Stimulated activated CD4-positive, alpha-beta T cell treated with anti-CD3 and anti-CD28 coated beads, Interleukin-1b, Interleukin-23, amount 100 ng/mL, for 4 hours (primary cell): Measurements from ENCODE around the gene FGF5.
"Not testable (repeated sequence)": the region's sequence is repeated elsewhere in the genome, so short reads cannot be mapped to it uniquely, and the experiment has no call there.

ENCODE experiments used
- DNase-seq, 2 donors: peaks; one replicate each; pipeline ENCODE4 v3.0.0-alpha.2; 2020; ENCODE audit warnings: low read depth in 2 of 2

FGF5 gene

DNA sequence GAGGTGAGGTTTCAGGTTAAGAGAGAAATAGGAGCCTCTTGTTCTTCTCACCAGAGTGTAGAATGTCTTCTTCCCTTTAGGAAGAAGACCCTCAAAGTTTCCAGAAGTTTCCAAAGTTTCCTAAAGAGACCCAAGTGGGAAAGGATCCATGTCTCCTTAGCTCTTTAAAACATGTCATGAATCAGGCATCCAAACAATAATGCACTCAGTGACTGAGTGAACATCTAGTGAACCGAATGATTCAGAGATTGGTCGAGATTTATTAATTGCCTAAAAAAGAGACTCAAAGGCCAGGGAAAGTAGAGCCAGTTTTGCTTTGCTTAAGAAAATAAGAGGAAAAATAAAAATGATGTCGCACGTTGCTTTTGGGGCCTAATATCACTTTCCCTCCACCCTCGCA is 29.4 kb downstream of the FGF5 start:
- no peak for DNase-seq

GRCh38 chr4:80301884-80302283 is 35.4 kb downstream of the FGF5 start:
- DNase-seq, result no peak

DNA sequence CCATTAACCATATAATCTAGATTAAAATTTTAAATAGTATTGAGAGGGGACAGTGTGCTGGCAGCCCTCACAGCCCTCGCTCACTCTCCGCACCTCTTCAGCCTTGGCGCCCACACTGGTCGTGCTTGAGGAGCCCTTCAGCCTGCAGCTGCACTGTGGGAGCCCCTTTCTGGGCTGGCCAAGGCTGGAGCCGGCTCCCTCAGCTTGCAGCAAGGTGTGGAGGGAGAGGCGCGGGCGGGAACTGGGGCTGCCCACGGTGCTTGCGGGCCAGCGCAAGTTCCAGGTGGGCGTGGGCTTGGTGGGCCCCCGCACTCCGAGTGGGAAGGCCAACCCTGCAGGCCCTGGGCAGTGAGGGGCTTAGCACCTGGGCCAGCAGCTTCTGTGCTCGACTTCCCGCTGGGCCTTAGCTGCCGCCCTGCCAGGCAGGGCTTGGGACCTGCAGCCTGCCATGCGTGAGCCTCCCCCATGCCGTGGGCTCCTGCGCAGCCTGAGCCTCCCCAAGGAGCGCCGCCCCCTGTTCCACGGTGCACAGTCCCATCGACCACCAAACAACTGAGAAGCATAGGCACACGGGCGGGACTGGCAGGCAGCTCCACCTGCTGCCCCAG is 36.3 kb downstream of the FGF5 start:
- no peak for DNase-seq

DNA sequence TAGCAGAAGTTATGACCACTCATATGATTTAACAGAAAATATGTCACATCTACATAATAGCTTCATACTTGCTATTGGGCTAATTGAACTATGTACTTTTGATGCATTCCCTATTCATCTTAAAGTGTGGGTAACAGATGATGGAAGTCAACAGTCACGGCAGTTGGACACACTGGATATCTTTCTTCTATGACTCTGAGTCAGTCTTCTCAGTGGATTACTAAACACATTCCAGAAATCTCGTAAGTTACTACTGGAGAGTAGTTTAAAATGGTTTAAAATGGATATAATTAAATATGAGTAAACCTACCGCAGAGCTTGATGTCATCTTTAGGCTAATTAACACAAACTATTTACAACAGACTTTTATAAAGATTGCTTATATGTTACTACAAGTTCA is 39.0 kb downstream of the FGF5 start:
- no peak for DNase-seq

- no peak for DNase-seq
Measured at GRCh38 chr4:80306260-80306659, 39.8 kb downstream of the FGF5 start.

GRCh38 chr4:80307183-80307735 is 40.8 kb downstream of the FGF5 start:
- no peak for DNase-seq

DNA sequence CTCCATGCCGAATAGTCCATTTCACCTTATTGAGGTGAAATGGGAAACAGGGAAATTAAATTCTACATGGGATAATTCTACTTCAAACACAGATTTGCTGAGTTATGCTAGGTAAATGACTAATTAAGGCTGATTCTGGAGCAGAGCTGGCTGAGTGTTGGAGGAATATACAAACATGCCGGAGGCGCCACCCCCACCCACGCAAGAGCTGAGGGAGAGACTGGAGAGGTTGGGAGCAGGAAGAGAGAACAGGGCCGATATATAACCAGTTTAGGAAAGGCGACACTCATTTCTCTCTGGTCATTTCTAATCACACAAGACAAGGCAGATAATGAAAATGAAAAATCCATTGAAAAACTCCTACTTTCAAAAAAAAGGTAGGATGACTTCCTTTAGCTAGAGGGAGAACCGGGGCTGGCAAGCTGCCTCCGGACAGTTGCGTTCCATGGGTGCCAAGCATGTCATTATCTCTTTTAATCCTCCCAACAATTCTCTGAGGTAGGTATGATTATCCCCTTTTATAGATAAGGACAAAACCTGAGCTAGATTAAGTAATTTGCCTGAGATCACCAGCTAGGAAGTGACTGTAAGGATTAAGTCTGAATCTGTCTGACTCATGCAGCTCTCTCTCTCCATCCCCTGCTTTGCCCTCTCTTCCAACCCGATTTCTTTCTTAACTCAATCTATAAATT is 41.5 kb downstream of the FGF5 start:
- no peak for DNase-seq

GRCh38 chr4:80308466-80308822 is 42.0 kb downstream of the FGF5 start:
- DNase-seq, result no peak

GRCh38 chr4:80309294-80310004 is 43.0 kb downstream of the FGF5 start:
- no peak for DNase-seq

DNA sequence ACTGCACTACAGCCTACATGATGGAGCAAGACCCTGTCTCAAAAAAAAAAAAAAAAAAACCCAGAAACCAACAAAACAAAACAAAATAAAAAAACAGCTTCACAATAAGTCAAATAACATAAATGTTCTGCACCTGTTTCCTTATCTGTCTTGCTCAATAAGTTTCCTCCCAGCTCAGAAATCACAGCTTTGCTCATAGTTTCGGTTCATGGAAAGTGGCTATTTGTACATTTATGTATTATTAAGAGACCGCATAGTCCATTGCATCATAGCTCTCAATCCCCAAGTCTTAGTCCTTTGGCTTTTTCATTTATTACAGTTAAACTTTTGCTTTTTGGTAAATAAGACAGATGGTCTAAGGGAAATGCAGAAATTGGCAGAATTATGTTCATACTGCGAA is 44.7 kb downstream of the FGF5 start:
- DNase-seq, result no peak

DNA sequence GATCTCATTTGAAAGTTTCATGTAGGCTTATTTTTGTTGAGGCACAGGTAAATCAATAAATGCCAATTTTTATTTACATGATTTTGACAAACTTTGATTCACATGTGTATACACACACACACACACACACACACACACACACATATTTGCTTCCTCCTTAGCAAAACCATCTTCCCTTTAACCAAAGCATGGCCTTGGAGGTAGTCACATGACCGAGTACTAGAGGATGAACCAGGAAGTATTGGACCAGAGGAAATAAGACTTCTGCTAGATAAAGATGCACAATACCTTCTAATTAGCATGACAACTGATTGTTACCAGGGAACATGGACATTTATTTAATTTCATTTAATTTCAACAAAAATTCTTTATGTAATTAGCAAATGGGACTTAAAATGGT is 45.7 kb downstream of the FGF5 start:
- DNase-seq, result no peak

- no peak for DNase-seq
Measured at GRCh38 chr4:80313627-80314026, 47.2 kb downstream of the FGF5 start.

- DNase-seq, result not testable (repeated sequence)
Measured at GRCh38 chr4:80315848-80316247, 49.4 kb downstream of the FGF5 start.

- no peak for DNase-seq
Measured at GRCh38 chr4:80321341-80321740, 54.9 kb downstream of the FGF5 start.

DNA sequence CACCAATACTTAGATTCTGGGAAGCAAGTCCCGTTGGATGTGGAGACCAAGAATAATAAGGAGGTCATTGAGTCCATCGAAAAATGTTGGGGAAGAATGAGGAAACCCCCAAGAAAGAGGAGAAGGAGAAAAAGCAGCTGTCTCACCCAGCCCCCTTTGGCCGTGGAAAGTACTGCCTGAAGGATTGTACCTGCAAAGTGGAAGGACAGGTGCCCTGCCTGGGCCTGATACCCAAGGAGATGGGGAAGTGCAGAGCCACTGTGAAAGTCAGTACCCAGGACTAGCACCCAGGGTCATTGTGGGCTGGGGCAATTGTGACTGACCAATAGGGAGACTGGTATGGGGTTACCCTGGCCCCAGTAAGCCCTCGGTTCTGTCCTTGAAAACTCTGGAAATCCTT is 55.3 kb downstream of the FGF5 start:
- no peak for DNase-seq

DNA sequence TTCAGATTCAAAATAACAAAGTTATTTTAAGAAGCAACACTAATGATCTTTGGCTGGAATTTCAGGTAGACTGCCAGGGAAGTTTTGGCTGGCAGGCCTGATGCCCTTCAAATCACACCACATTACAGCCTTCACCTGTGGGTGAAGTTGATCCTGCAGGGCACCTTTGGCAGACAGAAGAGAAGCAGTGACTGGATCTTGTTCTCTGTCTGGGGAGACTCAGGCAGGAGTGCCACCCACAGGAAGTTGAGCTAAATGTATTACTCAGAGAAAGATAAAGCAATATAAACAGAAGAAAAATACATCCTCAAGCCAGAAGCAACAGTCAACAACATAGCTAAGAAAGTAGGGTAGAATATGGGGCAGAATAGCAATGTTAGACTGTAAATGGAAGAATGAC is 56.3 kb downstream of the FGF5 start:
- DNase-seq, result no peak

DNA sequence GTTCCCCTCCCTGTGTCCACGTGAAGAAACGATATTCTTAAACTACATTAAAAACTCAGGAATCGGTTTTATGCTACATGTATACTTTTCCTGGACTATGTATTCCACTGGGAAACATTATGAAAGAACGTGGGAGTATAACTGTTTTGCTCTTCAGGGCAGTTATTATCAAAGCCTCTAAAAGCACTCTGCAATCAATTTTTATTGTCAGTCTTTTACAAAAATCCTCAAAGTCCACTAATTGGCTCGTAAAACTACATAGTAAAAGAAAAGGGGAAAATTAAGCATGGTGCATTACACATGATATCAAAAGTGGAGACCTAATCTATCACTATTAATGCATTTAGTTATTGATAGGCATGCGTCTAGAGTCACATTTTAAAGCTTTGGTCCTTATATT is 57.7 kb downstream of the FGF5 start:
- no peak for DNase-seq

DNA sequence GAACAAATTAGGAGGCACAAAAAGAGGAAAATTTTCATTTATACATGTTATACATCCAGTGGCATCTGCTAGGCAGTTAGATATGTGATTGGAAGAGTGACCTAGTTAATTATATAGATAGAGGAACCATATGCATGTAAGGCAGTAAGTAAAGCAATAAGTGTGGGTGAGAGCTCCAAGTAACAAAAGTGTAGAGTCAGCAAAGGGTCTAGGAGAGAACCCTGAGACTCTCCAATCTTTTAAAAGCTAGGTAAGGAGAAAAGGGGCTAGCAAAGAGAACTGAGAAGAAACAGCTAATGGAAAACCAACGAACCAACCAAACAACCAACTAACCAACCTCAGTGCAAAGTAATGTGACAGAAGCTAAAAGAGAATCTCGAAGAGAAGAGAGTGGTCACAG is 65.2 kb downstream of the FGF5 start:
- DNase-seq, result no peak

DNA sequence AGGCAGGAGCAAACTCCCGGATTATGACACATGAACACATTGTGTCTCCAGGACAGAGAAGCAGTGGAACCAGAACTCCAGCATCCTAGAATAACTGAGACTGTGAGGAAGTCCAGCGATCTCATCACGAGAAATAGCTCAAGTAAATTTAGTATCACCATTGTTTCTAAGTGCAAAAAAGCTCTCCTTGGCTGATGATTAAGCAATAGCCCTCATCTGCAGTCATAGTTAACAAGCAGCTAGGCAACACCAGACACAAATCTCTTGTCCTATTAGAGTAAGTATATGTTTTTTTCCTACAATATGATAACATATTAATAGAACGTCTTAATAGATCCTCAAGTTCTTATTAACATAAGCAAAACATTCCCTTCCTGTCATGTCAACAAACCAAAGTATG is 66.7 kb downstream of the FGF5 start:
- no peak for DNase-seq

DNA sequence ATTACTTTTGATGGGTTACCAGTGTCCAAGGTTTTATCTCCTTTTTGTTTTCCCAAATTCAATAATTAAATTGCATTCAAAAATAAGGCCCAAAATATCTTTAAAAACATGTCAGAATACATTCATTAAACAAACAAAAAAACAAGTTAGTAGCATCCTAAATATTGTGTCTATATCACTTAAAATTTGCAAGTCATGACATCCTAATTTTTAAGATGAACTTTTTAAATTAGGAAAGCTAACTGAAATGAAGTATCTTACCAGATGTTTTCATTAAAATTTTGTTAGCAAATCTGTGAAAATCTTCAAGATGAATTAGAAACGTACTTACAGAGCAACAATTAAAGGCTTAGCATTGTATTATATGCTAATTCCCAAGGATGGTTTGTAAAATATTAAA is 68.1 kb downstream of the FGF5 start:
- no peak for DNase-seq

DNA sequence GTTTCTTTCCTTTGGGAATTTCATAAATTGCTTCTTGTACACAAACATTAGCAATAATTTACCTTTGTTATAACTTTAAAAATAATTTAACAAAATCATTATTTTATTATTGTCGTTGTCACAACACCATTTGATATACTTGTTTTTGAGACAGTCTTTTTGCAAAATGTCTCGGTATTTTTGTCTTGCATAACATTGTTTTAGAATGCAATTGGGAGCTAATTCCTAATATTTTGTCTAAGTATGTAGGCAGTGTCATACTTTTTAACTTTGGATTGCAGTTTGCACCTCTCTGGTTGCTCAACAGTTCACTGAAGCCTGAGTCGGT is 68.7 kb downstream of the FGF5 start:
- no peak for DNase-seq

DNA sequence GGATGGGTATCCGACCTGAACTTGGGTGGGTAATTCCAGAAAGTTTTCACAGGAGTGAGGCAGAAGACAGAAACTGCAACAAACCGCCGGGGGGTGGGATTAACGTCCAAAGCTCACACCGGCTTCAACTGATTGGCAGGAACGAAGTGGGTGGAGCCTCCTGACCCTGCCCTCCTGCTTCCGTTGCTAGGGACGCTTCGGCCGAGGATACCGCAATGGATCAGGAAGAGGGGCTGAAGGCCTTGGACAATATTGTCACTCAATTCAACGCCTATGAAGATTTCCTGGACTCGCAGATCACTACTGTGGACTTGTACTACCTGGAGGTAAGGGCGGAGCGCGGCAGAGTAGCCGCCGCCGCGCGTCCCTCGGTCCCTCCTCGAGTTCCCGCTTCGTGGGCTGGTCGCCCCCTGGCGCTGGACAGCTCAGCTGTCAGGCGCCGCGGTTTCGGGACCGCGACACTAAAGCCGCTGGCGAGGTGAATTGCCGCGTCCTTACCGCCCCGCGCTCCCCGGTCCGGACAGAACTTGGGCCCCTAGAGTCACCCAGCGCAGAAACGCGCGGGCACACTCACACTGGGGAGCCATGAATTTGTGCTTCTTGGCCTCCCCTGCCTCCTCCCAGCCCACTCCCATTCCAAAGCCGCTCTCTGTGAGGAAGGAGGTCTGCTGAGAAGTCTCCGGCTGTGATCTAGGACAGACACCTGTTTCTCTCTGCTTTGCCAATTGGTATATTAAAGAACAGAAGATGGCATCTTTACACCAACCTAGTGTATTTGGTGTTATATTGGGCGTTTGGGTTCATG is 69.3 kb downstream of the FGF5 start, which contains the start of gene CFAP299:
CFAP299 (plus strand) TSS at position 177 of the 805 bp plus-strand sequence.
- peak; percentile 18 to 56 for DNase-seq
